Globus pallidus (tissue), 1 donor: ENCODE measurements around the gene ASB18.

Source experiments
- DNase-seq: peaks from one replicate; pipeline ENCODE4 v3.0.0-alpha.2; 2015; ENCODE audit warnings: low spot score

Gene ASB18

DNA sequence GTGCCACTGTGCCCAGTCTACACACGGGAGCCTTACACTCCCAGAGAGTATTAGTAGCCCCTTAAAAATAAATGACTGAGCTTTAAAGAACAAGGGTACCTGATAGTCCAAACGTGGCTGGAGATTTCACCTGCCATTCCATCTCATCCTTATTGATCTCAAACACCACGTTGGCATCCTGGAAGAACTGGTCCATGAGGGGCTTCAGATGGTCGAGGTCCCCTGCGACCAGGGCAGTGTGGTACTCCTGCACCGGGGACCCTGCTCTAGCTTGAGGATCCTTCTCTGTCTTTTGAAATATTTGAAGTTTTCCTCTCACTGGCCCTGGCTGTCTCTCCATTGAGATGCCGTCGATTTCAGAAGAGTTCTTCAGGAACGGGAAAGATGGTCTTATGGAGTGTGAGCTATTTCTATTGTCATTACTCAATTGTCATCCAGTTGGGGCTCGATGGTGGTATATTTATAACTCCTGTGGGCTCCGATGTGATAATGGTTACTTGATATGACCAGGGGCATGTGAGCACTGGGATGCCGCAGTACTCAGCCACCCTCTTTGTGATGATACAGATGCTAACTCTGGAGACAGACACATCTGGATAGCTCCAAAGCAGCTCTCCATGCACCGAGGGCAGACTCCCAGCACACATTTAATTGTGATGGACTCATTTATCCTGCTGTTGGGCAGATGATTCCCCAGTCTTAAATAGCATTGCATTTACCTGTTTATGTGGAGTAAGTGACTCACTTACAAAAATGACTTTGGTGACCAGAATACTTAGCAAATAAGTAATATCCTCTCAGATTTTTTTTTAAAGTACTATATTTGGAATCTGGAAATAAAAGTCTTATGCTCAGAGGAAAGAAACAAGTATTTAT, 22.8 kb downstream of the ASB18 start:
- DNase-seq = no peak

DNA sequence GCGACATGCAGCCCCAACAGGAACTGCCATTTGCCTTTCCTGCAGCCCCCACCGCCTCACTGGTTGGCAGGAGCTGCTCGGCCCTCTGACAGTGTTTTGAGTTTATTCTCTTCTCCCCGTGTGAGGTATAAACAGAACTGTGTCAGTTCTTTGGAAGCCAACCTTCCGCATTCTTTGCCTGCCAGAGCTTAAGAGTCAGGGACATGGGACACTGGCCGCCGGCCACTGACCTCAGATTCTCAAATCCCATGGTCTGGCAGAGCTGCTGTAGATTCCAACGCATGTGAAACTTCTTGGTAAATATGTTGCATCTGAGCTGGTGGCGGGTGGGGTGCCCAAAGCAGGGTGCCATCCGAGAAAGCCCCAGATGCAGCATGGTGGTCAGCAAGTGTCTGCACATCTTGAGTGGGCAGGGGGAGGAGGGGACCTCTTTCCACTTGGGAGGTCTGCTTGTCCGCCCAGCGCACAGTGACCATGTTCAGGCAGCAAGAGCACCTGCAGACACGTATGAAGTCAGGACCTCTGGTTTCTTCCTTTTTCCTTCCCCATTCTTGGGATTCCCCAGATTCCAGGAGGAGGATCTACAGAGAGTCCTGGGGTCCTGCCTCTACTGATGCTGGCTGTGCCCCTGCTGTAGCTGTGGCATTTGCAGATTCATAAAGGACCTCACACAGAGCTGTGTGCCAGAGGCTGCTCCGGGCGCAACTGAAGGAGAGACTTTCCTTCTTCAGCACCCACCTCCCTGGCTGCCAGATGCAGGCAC, 23.8 kb downstream of the ASB18 start:
- peak; percentile 5 for DNase-seq

DNA sequence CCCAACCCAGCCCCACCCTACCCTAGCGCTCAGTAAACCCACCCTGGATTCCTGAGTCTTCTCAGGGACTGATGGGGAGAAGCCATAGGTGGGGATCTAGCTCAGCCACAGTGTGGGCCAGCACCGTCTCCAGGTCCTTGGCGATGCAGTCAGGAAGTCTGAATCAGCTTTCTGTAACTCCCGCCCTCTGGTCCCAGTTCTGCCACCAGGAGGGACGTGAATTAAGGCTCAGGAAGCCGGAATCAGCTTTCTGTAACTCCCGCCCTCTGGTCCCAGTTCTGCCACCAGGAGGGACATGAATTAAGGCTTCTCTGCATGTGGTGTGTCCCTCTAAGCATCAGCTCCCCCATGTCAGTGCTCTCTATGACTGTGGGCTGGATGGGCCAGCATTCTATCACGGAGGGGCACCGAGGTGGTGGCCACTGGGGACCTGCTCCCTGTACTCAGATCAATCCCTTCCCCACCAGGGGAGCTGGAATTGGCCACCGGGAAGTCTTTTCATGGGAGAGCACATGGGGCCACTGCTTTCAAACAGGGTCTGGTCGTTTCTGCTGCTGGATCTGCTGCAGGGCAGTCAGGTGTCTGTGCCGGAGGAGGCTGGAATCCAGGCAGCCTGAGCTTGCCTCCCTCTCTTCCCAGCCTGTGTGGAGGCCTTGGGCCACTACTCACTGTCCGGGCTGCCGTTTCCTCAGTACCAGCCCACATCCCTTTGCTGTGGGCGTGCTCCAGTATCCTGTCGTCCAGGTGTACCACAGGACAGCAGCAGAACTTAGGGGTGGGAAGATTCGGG, 24.7 kb downstream of the ASB18 start:
- no peak for DNase-seq

DNA sequence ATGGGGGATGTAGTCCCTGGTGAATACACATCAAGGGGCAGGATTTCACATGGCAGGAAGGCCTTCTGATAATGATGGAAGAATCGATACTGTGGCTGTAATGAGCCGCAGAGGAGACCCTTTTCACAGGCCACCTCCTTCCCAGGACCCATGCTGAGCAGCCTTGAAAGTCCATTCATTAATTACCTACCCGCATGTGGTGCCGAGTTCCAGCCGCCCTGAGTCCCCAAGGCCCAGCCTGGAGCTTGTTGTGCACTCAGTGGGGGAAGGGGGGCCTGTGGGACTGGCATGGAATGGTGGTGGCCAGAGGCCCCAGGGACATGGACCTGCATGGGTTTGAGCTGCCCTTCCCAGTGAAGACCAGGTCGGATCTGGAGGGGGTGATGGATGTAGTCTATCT, 25.5 kb downstream of the ASB18 start:
- DNase-seq = no peak

DNA sequence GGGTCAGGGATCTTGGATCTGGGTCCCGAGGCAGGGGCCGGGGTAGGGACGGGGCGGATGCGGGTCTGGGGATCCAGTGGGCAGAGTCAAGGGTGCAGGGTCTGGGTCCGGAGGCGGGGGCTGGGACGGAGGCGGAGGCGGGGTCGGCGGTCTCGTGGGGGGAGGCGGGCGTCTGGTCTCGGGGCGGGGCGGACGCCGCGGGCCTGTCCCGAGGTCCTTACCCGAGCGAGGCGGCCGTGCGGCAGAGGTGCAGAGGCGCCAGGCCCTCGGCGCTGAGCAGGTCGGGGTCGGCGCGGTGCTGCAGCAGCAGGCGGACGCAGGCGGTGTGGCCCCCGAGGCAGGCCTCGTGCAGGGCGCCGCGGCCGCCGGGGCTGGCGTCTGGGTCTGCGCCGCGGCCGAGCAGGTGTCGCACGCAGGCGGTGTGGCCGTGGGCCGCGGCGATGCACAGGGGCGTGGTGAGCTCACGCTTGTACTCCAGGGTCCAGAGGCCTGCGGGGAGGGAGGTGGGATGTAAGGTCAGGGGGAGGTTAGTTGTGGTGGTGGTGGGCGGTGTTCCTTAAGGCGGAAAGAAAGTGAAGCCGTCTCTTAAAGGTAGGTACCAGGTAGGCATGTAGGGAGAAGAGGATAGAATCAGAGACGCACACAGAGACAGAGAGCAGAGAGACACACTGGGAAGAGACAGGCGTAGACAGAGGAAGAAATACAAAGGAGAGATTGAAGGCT, 26.6 kb downstream of the ASB18 start:
- no peak for DNase-seq

DNA sequence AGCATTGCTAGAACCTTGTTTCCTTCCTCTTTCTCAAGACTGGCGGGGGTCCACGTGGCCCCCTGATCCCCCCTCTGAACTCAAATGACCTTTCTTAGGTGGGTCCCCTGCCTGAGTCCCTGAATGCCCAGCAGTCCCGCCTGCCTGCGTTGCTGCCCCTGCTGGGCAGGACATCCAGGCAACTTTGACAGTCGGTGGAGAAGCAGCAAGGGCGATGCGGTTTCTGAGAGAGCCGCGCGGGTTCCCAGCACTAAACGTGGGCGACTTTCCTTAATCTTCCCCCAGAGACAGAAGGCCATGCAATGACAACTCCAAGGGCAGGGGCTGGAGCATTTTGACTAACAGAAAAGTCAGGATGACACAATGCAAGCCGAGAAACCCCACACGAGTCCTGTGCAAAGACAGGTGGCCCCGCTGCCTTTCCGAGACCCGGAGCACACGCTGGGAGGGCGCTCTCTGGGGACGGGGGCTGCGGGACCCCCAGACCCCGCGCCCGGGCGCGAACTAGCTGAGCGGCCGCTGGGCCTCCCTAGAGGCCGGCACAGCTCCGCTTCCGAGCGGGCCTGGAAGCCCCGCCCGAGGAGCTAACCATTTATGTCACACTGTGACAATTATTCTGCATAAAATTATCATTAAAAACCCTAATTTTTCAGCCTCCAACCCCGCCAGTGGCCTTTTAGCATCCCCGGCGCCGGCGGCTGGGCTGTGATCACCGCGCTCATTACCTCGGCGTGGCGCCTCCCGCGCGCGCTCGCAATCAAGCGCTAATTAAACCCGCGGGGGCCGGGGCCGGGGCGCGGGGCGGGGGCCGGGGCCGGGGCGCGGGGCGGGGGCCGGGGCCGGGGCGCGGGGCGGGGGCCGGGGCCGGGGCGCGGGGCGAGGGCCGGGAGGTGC, 27.4 kb downstream of the ASB18 start:
- no peak for DNase-seq

DNA sequence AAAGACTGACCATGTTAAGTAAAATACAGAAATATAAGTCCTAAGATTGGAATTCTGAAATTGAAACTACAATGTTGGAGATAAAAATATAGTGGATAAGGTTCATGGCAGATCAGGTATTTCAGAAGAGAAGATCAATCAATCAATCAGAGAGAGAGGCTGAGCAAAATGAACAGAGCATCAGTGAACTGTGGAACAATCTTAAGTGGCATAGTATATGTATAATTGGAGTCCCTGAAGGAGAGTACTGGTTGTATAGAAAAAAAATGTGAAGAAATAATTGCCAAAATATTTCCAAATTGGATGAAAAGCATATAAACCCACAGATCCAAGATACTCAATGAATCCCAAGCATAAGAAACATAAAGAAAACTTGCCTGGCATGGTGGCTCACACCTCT, 35.0 kb downstream of the ASB18 start:
- DNase-seq = no peak

DNA sequence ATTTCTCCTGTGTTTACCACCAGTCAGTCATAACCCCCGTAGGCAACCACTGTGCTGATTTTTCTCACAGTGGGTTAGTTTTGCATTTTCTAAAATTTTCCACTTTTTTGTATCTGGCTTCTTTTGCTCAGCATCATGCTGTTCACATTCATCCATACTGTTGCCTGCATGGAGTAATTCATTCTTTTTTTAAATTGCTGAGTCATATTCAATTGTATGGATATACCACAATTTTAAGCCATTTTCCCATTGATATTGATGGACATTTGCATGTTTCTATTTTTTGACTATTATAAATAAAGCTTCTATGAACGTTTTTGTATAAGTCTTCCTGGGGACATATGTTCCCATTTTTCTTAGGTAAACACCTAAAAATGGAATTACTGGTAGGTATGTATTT, 40.5 kb downstream of the ASB18 start:
- no peak for DNase-seq

DNA sequence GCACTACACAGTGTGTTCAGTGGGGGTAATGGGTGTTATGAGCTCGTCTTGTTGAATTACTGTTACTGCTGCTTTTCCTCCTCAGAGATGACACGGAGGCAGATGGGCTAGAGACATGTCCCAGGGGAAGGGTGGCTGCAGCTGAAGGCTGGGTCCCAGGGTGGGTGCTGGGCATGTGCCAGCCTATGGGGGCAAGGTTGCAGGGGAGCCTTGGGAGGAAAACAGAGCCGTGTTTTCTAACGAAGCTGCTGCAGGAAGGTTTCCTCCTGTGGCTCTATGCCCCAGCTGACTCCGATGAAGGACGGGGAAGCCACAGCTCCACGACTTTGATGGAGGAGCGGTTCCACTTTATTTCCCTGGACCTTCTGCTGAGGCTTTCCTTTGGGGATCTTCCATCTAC, 42.4 kb downstream of the ASB18 start:
- DNase-seq = no peak

DNA sequence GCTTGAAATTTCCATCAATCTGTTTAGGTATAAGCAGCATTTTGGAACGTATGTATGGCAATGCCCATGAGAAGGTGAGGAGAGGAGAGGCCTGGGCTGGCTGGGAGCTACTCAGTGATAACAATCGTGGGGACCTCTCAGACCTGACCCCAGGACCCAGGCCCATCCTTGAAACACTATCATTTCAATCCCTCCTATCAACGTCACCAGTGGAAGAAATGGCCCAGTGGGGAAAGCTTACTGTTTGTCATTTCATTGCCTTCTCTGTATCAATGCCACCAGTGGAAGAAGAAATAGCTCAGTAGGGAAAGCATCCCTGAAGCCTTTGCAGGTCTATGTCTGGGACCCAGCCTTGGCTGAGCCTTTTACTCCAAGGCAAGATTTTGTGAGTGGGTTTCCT, 44.8 kb downstream of the ASB18 start:
- no peak for DNase-seq

DNA sequence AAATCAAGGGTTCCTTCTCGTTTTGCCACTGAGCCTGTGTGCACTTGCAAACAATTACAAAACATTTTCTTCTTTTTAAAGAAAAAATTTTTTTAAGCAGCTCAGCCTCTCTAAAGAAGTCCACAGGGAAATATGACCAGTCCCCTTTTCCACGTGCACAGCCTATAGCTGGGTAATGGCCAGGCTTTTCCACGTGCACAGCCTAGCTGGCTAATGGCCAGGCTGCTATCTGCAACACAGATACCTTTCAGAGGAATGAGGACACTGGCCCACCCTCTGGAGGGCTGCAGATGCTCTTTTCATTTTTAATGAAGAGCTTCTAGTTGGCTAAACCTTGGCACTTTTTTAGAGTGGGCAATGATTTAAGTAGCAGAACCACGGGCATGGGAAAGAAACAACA, 46.3 kb downstream of the ASB18 start:
- no peak for DNase-seq

DNA sequence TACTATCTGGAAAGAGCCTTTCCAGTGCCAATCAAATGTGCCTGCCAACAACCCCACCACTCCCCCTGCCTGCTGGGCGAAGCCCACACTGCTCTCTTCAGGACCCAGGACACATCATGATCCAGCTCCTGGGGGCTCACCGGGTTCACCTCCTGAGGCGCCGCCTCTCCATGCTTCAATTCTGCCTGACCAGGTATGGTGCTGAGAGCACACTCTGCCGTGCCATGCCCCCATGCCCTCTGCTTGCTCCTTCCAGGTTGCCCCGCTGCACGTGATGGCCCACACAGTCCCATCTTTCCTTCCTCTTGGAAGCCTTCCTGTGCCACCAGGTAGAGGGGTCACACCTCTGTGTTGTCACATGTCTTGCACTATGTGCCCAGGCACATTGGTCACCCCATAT, 47.5 kb downstream of the ASB18 start:
- DNase-seq = no peak

DNA sequence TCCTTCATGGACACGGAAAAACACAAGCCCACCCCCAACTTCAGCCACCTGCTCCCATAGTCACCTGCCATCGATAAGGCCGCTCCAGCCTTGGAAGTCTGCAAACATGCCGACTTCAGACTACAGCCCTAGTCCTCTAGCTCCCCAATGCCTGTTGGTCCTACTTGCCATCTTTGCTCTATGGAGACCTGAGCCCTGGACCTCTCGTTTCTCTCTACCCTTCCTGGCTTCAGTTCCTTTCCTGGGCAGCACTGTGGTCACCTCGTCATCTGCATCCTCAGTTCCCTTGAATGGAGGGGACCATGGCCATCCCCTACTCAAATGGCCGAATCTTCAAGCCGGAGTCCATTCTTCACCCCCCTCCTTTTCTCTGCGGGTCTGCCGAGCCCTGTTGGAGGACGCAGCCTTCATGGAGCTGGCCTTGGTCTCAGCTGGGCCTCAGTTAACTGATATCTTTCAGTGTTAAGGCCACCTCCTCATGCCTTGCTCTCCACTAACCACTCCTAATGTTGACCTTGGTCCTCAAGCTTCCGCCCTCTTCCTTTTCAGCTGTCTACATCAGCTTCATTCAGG, 48.4 kb downstream of the ASB18 start:
- DNase-seq = no peak

DNA sequence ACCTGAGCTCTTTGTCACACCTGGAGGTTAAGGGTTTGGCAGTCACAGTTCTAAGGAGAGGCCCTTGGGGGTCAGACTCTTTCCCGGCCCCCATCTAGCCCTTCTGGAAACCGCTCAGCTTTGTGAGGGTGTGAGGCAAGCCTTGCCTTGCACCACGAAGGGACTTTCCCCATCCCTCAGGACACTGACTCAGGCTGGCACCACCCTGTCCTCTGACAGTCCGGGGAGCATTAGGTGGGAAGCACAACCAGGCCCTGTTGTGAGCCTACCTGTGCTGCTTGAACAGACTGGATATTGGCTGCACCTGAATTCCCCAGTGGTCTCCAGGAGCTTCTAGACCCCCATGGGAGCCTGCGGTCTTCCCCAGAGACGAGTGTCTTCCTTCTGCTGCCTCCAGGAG, 49.0 kb downstream of the ASB18 start:
- no peak for DNase-seq

DNA sequence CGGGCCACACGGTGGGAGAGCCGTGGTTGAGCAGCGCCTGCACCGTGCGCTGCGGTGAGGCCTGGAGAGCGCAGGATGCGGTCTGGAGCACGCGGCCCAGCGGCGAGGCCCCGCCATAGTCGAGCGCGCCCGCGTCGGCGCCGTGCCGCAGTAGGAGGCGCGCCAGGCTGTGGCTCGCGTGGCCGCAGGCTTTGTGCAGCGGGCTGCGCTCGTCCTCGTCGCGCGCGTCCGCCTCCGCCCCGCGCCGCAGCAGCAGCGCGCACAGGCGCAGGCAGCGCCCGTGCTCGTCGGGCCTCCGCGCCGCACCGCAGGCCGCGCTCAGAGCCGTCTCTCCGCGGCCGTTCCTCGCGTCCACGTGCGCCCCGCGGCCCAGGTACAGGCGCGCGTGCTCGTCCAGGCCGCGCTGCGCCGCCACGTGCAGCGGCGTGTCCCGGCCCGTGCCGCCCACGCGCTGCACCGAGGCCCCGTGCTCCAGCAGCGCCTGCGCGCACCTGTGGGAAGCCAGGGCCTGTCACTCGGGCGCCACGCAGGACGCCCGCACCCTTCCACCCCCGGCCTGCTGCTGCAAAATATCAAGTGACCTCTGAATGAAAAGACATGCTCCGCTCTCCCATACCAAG, 49.7 kb downstream of the ASB18 start:
- no peak for DNase-seq

DNA sequence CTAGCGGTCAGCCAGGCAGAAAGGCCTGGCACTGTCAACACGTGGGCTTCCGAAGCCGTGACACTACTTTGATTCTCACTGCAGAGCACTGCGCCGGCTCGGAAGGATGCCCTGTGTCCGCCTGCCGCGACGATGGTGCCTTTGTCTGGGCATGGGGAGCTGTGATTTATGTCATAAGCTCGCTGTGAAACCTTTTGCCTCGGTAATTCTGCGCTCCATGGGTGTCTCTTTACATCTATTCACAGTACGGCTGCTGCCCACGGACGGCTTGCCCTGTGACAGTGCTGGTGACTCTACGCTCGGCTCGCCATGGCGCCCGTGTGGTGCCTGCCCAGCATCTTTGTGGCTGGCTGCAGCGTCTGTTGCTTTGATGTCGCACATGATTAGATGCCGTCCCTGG, 52.9 kb downstream of the ASB18 start:
- no peak for DNase-seq

DNA sequence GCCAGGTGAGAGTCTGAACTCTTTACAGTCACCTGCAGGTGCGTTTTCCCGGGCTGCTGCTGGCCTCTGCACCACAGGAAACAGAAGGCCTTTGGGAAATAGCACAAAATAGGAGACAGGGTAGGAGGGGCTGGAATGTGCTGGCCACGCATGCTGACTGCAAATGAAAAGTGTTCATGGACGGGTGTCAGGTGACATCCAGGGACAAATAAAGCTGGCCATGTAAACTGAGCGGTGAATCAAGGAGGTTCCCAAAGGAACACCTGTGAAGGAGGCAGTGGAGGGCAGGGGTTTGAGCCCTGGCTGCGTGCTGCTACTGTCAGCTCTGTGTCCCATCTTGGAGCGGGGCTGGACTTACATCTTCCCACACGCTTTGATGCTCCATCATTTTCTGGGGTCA, 53.7 kb downstream of the ASB18 start:
- DNase-seq = no peak

DNA sequence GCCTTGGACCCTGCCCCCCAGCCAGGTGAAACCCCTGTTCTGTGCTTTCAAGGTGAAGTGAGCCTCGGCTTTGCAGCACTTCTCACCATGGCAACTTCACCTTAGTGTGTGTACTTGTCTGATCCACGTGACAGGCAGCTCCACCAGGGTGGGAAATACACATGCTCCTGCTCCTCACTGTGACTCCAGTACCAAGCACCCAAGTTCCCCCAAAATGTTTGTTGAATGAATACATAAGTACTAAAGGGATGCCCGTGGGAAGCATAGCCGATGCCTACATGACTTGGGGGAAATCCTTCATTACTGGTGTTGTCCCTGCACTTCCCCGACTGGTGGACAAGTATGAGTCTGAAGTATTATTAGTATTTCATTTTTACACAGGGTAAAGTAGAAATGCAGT, 54.2 kb downstream of the ASB18 start:
- DNase-seq = no peak

DNA sequence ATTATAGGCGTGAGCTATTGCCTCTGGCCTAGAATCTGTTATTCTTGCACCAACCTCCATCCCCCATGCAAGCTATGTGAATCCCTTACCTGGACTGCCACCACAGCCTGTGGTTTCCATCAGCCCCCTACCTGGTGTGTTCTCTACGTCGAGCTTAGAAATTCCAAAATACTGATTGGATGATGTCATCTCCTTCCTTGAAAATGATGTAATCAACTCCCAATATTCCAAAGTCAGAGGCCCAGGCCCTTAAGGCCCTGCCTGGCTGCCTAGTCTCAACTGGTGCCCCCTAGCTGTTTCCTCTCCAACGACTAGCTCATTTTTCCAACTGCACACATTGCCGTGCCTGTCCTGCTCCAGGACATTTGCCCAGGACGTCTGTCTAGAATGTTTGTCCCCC, 54.7 kb downstream of the ASB18 start:
- DNase-seq = no peak
